ENCODE data around the gene TP53BP2. TPM values are rescaled to one million over a fixed set of nuclear protein-coding genes. Genes with fewer than 3 reads are reported as not detected.
A peak's percentile ranks its signal among the peaks of the same experiment; 100 is the strongest.
"Not testable (repeated sequence)": the region's sequence is repeated elsewhere in the genome, so short reads cannot be mapped to it uniquely, and the experiment has no call there.

TP53BP2 gene
- total RNA-seq, 1 donor from 2014 or later = 22.6 TPM

DNA sequence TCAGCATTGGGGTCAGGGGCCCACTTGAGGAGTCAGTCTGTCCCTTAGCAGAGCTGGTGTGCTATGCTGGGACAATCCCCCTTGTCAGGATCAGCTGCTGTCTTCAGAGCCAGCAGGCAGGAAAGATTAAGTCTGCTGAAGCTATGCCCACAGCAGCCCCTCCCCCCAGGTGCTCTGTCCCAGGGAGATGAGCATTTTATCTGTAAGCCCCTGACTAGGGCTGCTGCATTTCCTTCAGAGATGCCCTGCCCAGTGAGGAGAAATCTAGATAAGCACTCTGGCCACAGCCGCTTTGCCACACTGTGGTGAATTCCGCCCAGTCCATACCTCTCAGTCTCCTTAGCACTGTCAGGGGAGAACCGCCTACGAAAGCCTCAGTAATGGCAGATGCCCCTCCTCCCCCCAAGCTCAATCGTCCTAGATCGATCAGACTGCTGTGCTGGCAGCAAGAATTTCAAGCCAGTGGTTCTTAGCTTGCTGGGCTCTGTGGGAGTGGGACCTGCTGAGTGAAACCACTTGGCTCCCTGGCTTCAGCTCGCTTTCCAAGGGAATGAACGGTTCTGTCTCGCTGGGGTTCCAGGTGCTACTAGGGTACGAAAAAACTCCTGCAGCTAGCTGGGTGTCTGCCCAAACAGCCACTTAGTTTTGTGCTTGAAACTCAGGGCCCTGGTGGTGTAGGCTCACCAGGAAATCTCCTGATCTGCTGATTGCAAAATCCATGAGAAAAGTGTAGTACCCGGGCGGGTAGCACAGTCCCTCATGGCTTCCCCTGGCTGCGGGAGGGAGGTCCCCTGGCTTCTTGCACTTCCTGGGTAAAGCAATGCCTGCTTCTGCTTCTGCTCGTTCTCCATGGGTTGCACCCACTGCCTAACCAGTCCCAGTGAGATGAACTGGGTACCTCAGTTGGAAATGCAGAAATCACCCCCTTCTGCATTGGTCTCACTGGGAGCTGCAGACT, 25.1 kb upstream of the TP53BP2 start:
- TF ChIP-seq CTCF (IDR thresholded peaks at IDR 0.05; ENCODE audit: insufficient read depth, low read length, severe bottlenecking) = no peak
- DNase-seq (ENCODE audit: low read depth) (no peak), FAIRE-seq (no peak)
- H3K4me3 ChIP-seq (ENCODE audit: low read depth, low read length) = no peak overlapping the region
- no peaks in the 10 kb centered on the region for H3K27me3 ChIP-seq (ENCODE audit: control insufficient read depth, insufficient read depth, low read length)
- H3K36me3 ChIP-seq (ENCODE audit: control insufficient read depth, insufficient read depth, low read length) = no peaks in the 10 kb centered on the region

DNA sequence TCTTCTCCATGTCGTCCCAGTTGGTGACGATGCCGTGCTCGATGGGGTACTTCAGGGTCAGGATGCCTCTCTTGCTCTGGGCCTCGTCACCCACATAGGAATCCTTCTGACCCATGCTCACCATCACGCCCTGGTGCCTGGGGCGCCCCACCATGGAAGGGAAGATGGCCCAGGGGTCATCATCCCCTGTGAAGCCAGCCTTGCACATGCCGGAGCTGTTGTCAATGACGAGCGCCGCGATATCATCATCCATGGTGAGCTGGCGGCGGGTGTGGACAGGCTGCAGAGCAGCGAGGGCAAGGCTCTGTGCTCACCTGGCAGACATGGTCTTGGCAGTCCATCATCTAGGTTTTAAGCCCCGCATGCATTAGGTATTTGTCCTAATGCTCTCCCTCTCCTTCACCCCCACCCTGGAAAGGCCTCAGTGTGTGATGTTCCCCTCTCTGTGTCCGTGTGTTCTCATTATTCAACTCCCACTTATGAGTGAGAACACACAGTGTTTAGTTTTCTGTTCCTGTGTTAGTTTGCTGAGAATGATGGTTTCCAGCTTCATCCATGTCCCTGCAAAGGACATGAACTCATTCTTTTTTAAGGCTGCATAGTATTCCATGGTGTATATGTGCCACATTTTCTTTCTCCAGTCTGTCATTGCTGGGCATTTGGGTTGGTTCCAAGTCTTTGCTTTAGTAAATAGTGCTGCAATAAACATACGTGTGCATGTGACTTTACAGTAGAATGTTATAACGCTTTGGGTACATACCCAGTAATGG, 19.0 kb upstream of the TP53BP2 start:
- FAIRE-seq; H3K27me3 ChIP-seq (ENCODE audit: control insufficient read depth, insufficient read depth, low read length); DNase-seq (ENCODE audit: low read depth); H3K36me3 ChIP-seq (ENCODE audit: control insufficient read depth, insufficient read depth, low read length); H3K4me3 ChIP-seq (ENCODE audit: low read depth, low read length): not testable (repeated sequence)

GRCh38 chr1:223864084-223864483, 18.3 kb upstream of the TP53BP2 start:
- no peak for FAIRE-seq
- TF ChIP-seq CTCF (IDR thresholded peaks at IDR 0.05; ENCODE audit: insufficient read depth, low read length, severe bottlenecking) = no peak
- Histone ChIP-seq H3K4me3 (ENCODE audit: low read depth, low read length) (no peak overlapping the region), H3K36me3 (ENCODE audit: control insufficient read depth, insufficient read depth, low read length) (no peaks in the 10 kb centered on the region), H3K27me3 (ENCODE audit: control insufficient read depth, insufficient read depth, low read length) (no peaks in the 10 kb centered on the region)
- DNase-seq (ENCODE audit: low read depth) = no peak

GRCh38 chr1:223861904-223862303, 16.2 kb upstream of the TP53BP2 start:
- TF ChIP-seq CTCF (IDR thresholded peaks at IDR 0.05; ENCODE audit: insufficient read depth, low read length, severe bottlenecking) = no peak
- FAIRE-seq (no peak), DNase-seq (ENCODE audit: low read depth) (no peak)
- Histone ChIP-seq H3K27me3 (ENCODE audit: control insufficient read depth, insufficient read depth, low read length) (no peaks in the 10 kb centered on the region), H3K4me3 (ENCODE audit: low read depth, low read length) (no peak overlapping the region), H3K36me3 (ENCODE audit: control insufficient read depth, insufficient read depth, low read length) (no peaks in the 10 kb centered on the region)

DNA sequence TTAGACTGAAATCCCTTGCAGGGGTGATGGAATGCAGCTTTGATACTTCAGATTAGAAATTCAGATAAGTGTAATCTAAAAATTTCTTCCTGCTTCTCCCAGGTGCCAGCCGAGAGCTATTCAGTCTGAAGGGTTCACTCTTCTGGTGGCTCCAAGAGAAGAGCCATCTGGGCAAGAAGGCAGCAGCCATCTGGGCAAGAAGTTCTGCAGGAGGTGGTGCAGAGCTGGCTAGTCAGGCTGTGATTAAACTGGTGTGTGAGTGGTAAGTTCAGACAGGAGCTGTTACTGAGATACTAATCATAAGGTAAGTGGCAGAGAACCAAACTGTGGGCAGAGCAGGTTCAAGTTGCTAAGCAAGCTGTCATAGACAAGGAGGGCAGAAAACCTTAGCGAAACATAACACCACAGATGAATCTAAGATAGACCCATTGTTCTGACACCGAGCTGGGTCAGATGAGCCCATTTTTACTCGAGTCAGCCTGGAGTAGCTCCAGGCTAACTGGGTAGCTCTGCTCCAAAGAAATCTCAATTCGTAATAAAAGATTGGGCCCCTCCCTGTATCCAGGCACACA, 14.4 kb upstream of the TP53BP2 start:
- TF ChIP-seq CTCF (IDR thresholded peaks at IDR 0.05; ENCODE audit: insufficient read depth, low read length, severe bottlenecking) = no peak
- H3K36me3 ChIP-seq (ENCODE audit: control insufficient read depth, insufficient read depth, low read length) = no peaks in the 10 kb centered on the region
- DNase-seq (ENCODE audit: low read depth) (peak; percentile 55), FAIRE-seq (no peak)
- H3K27me3 ChIP-seq (ENCODE audit: control insufficient read depth, insufficient read depth, low read length) = no peaks in the 10 kb centered on the region
- H3K4me3 ChIP-seq (ENCODE audit: low read depth, low read length) = no peak overlapping the region

DNA sequence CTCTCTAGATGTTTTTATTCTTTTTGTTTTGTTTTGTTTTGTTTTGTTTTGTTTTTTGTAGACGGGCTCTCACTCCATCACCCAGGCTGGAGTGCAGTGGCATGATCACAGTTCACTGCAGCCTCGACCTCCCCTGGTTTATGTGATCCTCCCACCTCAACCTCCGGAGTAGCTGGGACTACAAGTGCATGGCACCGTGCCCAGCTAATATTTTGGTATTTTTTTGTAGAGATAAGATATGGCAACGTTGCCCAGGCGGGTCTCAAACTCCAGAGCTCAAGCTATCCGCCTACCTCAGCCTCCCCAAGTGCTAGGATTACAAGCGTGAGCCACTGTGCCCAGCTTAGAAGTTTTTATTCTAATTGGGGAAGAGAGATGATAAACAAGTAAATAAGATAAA, 13.3 kb upstream of the TP53BP2 start:
- H3K36me3 ChIP-seq (ENCODE audit: control insufficient read depth, insufficient read depth, low read length) = no peaks in the 10 kb centered on the region
- no peak for TF ChIP-seq CTCF (IDR thresholded peaks at IDR 0.05; ENCODE audit: insufficient read depth, low read length, severe bottlenecking)
- FAIRE-seq (no peak), DNase-seq (ENCODE audit: low read depth) (no peak)
- H3K27me3 ChIP-seq (ENCODE audit: control insufficient read depth, insufficient read depth, low read length) = no peaks in the 10 kb centered on the region
- no peak overlapping the region for H3K4me3 ChIP-seq (ENCODE audit: low read depth, low read length)

All from bronchial epithelial cell (primary cell).